ENCODE measurements around the gene MRPL16.
"Not testable (repeated sequence)": the region's sequence is repeated elsewhere in the genome, so short reads cannot be mapped to it uniquely, and the experiment has no call there.

MRPL16 gene

DNA sequence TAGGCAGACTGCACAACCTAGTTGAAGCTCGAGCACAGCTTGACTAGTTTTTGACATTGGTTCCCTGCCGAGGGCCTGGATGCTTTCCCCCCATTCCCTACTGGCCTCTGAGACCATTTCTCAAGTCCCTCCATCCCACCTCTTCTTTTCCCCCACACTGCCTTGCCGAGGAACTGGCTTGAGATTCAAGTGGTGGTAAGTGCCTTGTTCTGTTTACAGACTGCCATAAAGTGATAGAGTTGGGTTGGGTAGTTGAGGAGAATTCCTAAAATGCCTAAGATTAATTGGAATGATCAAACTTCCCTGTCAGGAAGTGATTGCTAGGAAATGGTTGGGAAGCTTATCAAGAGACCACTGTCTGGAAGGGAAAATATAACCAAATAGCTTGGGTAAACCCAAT lies 16.2 kb downstream of the MRPL16 start:
- no peak for ATAC-seq
- H3K9me3 Mint-ChIP-seq = no peaks in the 10 kb centered on the region
- peaks cover 63% of the 10 kb centered on the region for H3K36me3 Mint-ChIP-seq
- no peaks in the 10 kb centered on the region for H3K4me1 Mint-ChIP-seq
- H3K27ac Mint-ChIP-seq = no peak overlapping the region
- no peak overlapping the region for H3K4me3 Mint-ChIP-seq
- no peaks in the 10 kb centered on the region for H3K27me3 Mint-ChIP-seq

DNA sequence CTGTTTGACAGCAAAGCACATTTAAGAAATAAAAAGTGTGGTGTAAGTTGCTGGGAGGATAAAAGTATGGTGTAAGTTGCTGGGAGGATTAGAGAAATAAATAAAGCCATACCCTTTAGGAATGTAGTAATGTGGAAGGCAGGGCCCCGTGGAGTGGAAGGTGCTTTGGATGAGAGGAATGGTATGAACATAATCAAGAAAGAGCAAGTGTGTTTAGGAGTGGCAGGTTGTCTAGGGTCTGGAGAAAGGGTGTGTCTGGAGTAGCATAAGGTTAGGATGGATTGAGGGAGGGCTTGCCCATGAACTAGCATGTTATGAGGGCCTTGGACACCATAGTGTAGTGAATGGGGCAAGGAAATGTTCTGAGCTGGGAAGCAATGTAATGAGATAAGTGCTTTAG lies 18.1 kb downstream of the MRPL16 start:
- ATAC-seq = no peak
- Mint-ChIP-seq H3K27ac (no peak overlapping the region), H3K4me1 (no peaks in the 10 kb centered on the region), H3K4me3 (no peak overlapping the region), H3K9me3 (no peaks in the 10 kb centered on the region), H3K36me3 (peaks cover 78% of the 10 kb centered on the region), H3K27me3 (no peaks in the 10 kb centered on the region)

DNA sequence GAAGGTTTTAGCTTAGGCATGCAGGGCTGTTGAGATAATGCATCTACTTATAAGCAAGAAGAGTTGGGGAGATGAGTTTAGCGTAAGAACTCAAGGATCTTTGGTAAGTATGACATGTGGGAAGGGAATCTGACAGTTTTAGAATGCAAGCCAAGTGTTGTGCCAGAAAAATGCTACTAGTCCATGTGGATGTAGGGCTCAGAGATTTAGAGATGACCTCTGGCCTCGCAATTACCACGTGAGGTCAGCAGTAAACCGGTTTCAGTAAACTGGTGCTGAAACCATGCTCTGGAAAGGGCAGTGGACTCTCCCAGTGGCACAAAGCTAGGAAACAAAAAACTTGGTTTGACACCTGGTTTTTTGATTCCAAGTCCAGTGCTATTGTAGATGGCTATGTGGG lies 18.9 kb downstream of the MRPL16 start:
- H3K27me3 Mint-ChIP-seq = no peaks in the 10 kb centered on the region
- no peak overlapping the region for H3K4me3 Mint-ChIP-seq
- no peak for ATAC-seq
- peaks cover 2% of the 10 kb centered on the region for H3K4me1 Mint-ChIP-seq
- H3K9me3 Mint-ChIP-seq = no peaks in the 10 kb centered on the region
- H3K36me3 Mint-ChIP-seq = peaks cover 76% of the 10 kb centered on the region
- H3K27ac Mint-ChIP-seq = no peak overlapping the region

DNA sequence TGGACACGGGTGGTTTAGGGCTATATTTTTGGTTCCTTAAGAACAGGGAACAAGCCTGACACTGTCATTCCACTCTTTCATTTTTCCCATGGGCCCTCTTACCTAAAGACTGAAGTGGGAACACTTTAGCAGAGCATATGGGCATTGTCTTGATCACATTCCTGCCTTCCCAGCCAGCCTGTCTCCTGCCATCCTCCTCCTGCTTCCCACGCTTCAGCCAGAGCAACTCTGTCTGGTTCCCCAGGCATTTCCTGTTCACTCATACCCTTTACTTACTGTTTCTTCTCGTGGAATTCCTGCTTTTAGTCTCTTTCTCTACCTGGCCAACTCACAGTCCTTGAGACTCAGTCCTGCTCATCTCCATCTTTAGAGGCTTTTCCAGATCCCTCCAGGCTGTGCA lies 22.8 kb downstream of the MRPL16 start:
- Mint-ChIP-seq H3K9me3 (no peaks in the 10 kb centered on the region), H3K36me3 (peaks cover 58% of the 10 kb centered on the region), H3K27ac (no peak overlapping the region), H3K4me1 (peaks cover 7% of the 10 kb centered on the region), H3K27me3 (no peaks in the 10 kb centered on the region), H3K4me3 (no peak overlapping the region)
- no peak for ATAC-seq

DNA sequence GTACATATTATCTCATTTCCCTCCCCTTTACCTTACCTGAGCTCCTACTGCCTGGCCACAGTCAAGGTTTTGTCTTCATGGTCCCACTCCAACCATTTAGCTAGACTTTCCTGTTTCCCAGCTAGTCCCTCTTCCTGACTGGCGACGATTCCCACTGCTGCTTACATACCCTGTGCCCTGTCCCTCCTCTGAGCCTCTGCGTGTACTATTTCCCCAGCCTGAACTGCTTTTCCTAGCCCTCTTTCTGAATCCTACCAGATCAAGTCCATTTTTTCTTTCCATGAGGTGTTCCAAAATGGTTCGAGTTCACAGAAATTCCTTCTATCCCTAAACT lies 23.4 kb downstream of the MRPL16 start:
- Mint-ChIP-seq H3K4me1 (peaks cover 7% of the 10 kb centered on the region), H3K27me3 (no peaks in the 10 kb centered on the region), H3K4me3 (no peak overlapping the region), H3K36me3 (peaks cover 52% of the 10 kb centered on the region), H3K27ac (no peak overlapping the region), H3K9me3 (no peaks in the 10 kb centered on the region)
- no peak for ATAC-seq

DNA sequence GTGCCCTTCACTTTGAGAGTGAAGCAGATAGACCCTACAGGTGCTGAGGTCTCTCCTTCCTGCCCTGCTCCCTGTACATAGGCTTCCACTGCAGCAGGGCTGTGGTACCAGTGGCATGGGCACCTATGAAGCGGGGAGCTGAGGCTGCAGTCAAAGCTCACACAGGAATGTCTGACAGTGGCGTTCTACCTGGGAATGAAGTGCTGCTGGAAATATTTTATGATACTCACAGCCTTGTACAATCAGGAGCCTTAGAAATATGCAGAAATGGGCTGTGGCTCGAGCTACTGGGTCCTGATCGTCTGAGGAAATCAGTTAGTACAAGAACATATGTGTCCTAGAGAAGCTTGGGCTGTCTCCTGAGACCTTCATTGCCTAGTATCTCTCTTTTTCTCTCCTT lies 24.8 kb downstream of the MRPL16 start:
- H3K4me3 Mint-ChIP-seq = no peak overlapping the region
- ATAC-seq = no peak
- peaks cover 7% of the 10 kb centered on the region for H3K4me1 Mint-ChIP-seq
- no peaks in the 10 kb centered on the region for H3K27me3 Mint-ChIP-seq
- H3K27ac Mint-ChIP-seq = no peak overlapping the region
- peaks cover 51% of the 10 kb centered on the region for H3K36me3 Mint-ChIP-seq
- no peaks in the 10 kb centered on the region for H3K9me3 Mint-ChIP-seq

DNA sequence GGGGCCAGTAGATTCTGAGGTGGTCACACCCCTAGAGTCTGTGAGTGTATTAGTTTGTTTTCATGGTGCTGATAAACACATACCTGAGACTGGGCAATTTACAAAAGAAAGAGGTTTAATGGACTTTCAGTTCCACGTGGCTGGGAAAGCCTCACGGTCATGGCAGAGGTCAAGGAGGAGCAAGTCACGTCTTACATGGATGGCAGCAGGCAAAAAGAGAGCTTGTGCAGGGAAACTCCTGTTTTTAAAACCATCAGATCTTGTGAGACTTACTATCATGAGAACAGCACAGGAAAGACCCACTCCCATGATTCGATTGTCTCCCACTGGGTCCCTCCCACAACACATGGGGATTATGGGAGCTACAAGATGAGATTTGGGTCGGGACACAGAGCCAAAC lies 26.1 kb downstream of the MRPL16 start:
- not testable (repeated sequence) for H3K4me1 Mint-ChIP-seq, ATAC-seq, H3K4me3 Mint-ChIP-seq, H3K27me3 Mint-ChIP-seq, H3K27ac Mint-ChIP-seq, H3K9me3 Mint-ChIP-seq
- H3K36me3 Mint-ChIP-seq = peaks cover 57% of the 10 kb centered on the region

DNA sequence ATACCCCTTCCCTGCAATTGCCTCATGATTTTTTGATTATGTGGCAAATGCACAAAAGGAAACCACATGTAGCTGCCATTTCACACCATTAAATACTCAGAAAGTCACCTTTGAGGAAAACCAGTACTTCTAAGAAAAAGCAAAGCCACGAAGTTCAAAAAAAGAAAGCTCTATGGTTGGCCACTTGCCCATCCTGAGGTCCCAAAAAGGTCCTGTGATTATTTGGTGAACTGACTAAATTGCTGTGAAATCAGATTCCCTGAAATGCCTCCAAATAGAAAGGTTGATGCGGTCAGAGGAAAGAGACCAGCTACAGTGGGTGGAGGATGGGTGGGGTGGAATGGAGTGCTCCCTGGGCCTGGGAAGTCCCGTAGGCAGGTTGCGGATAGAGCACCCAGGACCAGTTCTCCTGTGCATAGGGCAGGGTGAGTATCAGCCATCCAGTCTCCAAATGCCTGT lies 26.9 kb downstream of the MRPL16 start:
- peaks cover 51% of the 10 kb centered on the region for H3K36me3 Mint-ChIP-seq
- H3K27me3 Mint-ChIP-seq = no peaks in the 10 kb centered on the region
- no peak for ATAC-seq
- H3K9me3 Mint-ChIP-seq = no peaks in the 10 kb centered on the region
- no peak overlapping the region for H3K27ac Mint-ChIP-seq
- H3K4me1 Mint-ChIP-seq = peaks cover 7% of the 10 kb centered on the region
- H3K4me3 Mint-ChIP-seq = no peak overlapping the region

DNA sequence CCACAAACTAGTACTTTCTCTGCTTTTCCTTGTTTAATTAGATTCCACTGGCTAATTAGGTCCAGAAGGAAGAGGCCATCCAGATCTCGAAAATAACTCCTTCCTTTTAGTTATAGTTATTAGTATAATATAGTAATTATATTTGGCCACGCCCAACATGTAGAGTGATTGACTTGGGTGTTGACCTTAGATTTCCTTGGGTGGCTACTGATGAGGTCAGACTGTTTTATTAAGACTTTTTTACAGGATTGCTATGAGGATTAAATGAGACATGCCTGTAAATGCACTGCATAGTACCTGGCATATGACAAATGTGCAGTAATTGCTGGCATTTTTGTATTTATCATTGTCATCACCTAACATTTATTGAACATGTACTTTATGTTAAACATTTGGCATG lies 28.5 kb downstream of the MRPL16 start:
- H3K9me3 Mint-ChIP-seq = no peaks in the 10 kb centered on the region
- peaks cover 35% of the 10 kb centered on the region for H3K36me3 Mint-ChIP-seq
- H3K27ac Mint-ChIP-seq = no peak overlapping the region
- no peak overlapping the region for H3K4me3 Mint-ChIP-seq
- ATAC-seq = no peak
- no peaks in the 10 kb centered on the region for H3K27me3 Mint-ChIP-seq
- H3K4me1 Mint-ChIP-seq = peaks cover 7% of the 10 kb centered on the region

DNA sequence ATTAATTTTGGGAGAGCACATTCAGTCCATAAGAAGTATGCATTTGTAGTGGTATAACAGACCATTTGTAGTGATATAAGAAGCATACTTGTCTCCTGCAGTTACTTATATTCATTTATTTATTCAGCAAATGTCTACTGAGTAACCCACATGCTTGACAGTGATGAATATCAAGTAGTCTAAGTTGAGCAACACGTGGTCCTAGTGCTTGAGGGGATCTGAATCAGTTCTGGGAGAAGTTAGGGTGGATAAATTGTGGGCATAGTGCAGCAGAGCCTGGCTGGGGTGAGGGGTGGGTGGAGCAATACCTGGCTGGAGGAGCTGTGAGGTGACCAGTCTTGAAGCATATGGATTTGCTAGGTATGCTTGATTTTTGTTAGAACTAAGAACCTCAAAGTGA lies 31.1 kb downstream of the MRPL16 start:
- Mint-ChIP-seq H3K9me3 (no peaks in the 10 kb centered on the region), H3K27ac (no peak overlapping the region), H3K27me3 (no peaks in the 10 kb centered on the region), H3K4me3 (no peak overlapping the region), H3K36me3 (peaks cover 40% of the 10 kb centered on the region), H3K4me1 (peaks cover 4% of the 10 kb centered on the region)
- ATAC-seq = no peak

DNA sequence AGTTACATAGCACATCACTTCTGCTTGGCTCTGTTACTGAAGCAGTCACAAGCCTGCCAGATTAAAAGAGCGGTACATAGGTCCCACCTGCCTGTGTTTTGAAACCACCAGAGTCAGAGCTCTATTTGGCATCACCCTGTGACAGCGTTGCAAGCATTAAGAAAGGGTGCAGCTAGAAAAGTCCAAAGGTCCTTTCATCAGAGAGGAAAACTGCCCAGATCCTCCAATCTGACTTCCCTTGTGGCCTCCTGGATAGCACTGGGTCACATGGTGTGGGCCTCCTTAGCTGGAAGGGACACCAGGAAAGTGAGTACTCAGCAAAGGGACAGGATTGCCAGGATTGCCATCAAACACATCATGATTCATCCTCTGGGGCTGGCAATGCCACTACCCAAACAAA lies 32.5 kb downstream of the MRPL16 start:
- Mint-ChIP-seq H3K27me3 (no peaks in the 10 kb centered on the region), H3K27ac (no peak overlapping the region), H3K4me3 (no peak overlapping the region), H3K36me3 (peaks cover 35% of the 10 kb centered on the region), H3K4me1 (peaks cover 4% of the 10 kb centered on the region), H3K9me3 (no peaks in the 10 kb centered on the region)
- ATAC-seq = no peak

DNA sequence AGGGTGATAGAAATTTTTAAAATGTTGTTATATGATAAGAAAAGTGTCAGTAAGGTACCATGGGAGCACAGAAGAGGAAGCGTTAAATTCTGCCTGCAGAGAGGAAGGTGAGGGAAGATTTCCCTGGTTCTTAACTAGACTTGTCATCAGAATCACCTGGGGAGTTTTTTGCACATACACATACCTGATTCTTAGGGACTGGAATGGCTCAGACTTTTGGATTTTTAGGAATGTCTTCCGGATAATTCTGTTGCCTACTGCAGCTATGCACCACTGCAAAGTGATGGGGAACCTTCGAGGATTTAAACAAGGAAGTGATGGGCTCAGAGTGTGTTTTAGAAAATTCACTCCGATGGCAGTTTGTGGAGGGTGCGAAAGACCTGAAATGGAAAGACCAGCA lies 33.5 kb downstream of the MRPL16 start:
- Mint-ChIP-seq H3K4me3 (no peak overlapping the region), H3K27me3 (no peaks in the 10 kb centered on the region), H3K36me3 (peaks cover 35% of the 10 kb centered on the region), H3K4me1 (peaks cover 12% of the 10 kb centered on the region), H3K27ac (no peak overlapping the region), H3K9me3 (no peaks in the 10 kb centered on the region)
- no peak for ATAC-seq

DNA sequence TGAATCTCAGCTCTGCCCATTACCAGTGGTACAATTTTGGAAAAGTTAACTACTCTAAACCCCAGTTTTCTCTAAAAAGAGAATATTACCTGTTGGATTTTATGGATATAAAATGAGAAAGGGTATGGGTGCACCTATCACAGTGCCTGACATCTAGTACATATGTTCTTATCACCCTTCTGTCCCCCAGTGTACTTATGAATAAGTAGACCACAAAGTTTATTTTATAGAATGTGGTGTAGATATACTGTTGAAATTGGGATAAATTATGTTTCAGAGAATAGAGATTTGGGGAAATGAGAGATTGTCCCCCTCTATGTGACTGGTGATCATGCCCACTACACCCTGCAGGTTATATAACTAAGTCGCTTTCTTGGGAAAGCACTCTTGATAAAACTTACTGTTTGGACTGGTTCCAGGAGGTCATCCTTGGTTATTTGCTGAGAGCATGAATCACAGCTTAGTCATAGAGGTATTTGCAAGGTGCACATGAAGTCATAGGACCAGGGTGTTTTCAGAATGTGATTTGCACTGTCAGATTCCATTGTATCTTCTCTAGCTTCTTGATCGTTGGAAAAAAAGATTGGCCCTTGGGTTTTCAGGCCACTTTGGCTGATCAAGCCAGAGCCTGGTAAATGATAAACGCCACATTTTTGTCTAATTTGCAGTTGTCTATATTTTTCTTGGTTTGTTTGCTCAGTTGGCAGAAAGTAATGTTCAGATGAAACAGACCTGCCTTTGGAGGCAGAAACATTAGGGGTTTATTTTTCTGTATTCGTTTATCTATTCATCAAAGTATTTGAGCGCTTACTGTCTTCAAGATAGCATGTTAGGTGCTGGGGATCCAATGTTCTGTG lies 34.1 kb downstream of the MRPL16 start:
- Mint-ChIP-seq H3K36me3 (peaks cover 30% of the 10 kb centered on the region), H3K27me3 (no peaks in the 10 kb centered on the region), H3K9me3 (peaks cover 2% of the 10 kb centered on the region), H3K4me3 (no peak overlapping the region), H3K27ac (no peak overlapping the region), H3K4me1 (peaks cover 19% of the 10 kb centered on the region)
- ATAC-seq = no peak

DNA sequence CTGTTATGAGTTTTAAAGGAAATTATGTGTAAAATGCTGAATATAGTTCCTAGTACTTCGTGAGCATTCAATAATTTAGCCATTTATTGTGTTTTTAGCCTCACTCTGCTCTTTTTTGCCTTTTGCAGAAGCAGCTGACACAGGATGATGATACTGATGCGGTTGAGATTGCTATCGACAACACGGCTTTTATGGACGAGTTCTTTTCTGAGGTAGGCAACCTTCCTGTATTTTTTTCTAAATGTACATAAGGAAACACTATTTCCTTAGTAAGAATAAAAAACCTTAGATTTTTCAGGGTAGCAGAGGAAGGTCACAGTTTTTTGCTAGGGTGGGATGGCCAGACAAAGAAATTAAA lies 37.5 kb downstream of the MRPL16 start:
- peaks cover 14% of the 10 kb centered on the region for H3K36me3 Mint-ChIP-seq

DNA sequence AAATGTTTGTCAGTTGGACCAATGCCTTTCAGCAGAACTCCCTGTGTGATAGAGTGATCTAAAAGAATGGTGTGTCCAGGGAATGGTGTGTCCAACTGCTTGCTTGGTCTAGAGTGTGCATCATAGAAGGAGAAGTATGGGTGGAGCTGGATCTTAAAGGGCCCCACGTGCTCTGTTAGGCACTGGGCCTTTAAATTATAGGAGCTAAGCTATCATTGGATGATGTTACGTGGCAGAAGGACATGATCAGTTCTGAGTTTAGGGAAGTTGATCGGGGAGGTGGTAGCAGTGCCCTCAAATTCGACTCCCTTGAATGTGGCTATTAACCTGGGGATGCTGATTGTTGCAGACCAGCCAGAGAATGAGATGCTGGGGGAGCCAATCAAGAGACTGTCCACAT lies 39.0 kb downstream of the MRPL16 start:
- no peak for ATAC-seq
- Mint-ChIP-seq H3K4me3 (no peak overlapping the region), H3K27me3 (no peaks in the 10 kb centered on the region), H3K4me1 (peaks cover 17% of the 10 kb centered on the region), H3K9me3 (peaks cover 3% of the 10 kb centered on the region), H3K27ac (peak overlapping the region; percentile 85), H3K36me3 (peaks cover 10% of the 10 kb centered on the region)

More for the DNA sequence above, 37.5 kb downstream of the MRPL16 start:
- no peak for ATAC-seq
- H3K4me3 Mint-ChIP-seq = no peak overlapping the region
- peaks cover 21% of the 10 kb centered on the region for H3K4me1 Mint-ChIP-seq
- peaks cover 3% of the 10 kb centered on the region for H3K9me3 Mint-ChIP-seq
- H3K27ac Mint-ChIP-seq = peak overlapping the region; percentile 85
- no peaks in the 10 kb centered on the region for H3K27me3 Mint-ChIP-seq

DNA sequence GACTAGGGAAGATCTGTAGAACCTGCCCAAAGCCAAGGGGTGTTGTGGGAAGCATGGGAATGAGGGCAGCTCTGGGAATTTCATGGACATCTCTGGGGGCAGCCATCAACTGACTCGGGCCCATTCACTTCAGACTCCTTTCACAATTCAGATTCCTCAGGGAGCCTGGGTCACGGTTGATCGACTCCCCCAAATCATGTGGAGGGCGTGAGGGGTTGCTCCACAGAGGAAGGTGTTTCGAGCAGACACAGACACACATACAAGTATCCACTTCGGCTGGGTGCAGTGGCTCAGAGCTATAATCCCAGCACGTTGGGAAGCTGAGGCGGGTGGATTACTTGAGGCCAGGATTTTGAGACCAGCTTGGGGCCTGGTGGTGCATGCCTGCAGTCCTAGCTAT lies 39.7 kb downstream of the MRPL16 start:
- no peaks in the 10 kb centered on the region for H3K27me3 Mint-ChIP-seq
- no peak for ATAC-seq
- no peak overlapping the region for H3K4me3 Mint-ChIP-seq
- H3K27ac Mint-ChIP-seq = peak overlapping the region; percentile 85
- peaks cover 3% of the 10 kb centered on the region for H3K9me3 Mint-ChIP-seq
- H3K4me1 Mint-ChIP-seq = peaks cover 17% of the 10 kb centered on the region
- H3K36me3 Mint-ChIP-seq = peaks cover 6% of the 10 kb centered on the region
